ENCODE measurements around the gene FUOM. TPM values are rescaled to one million over a fixed set of nuclear protein-coding genes. Genes with fewer than 3 reads are reported as not detected.

FUOM gene
- total RNA-seq, 1 donor from 2014 or later: 38.5 TPM

DNA sequence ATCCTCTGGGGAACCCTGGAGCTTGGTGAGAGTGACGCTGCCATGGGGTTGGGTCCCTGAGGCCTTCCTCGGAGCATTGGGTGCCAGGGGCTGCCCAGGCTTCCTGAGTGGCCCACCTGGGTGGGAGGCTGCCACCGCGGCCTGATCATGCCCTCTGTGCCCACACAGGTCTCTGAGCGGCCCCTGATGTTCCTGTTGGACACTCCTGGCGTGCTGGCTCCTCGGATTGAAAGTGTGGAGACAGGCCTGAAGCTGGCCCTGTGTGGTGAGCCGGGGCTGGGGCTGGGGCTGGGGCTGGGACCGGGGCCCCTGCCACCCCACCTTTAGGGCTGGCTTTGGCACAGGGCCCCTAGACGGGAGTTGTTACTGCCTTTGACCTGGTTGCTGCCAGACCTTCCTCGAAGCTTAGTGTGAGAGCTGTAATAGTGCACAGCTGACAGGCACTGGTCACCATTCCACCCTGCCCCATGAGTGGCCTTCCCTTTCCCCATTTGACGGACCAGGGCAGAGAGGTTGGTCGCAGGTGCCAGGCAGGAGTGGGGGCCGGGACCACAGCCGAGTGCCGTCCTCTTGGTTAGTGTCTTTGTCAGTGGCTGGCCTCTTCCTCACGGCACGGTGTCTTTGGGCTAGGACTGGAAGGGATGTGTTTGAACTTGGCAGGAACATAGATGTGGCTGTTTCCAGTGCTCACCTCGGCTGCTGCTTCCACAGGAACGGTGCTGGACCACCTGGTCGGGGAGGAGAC is 44.3 kb upstream of the FUOM start:
- Histone ChIP-seq H3K4me1 (no peaks in the 10 kb centered on the region), H3K27me3 (no peaks in the 10 kb centered on the region), H3K27ac (no peak overlapping the region), H3K9me3 (no peaks in the 10 kb centered on the region), H3K4me3 (no peak overlapping the region), H3K36me3 (peaks cover 43 to 75% of the 10 kb centered on the region in 2 donors)
- intact Hi-C loops (cut with DNase I): no loop called here
- TF ChIP-seq, protein P1, sequence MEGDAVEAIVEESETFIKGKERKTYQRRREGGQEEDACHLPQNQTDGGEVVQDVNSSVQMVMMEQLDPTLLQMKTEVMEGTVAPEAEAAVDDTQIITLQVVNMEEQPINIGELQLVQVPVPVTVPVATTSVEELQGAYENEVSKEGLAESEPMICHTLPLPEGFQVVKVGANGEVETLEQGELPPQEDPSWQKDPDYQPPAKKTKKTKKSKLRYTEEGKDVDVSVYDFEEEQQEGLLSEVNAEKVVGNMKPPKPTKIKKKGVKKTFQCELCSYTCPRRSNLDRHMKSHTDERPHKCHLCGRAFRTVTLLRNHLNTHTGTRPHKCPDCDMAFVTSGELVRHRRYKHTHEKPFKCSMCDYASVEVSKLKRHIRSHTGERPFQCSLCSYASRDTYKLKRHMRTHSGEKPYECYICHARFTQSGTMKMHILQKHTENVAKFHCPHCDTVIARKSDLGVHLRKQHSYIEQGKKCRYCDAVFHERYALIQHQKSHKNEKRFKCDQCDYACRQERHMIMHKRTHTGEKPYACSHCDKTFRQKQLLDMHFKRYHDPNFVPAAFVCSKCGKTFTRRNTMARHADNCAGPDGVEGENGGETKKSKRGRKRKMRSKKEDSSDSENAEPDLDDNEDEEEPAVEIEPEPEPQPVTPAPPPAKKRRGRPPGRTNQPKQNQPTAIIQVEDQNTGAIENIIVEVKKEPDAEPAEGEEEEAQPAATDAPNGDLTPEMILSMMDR (IDR thresholded peaks at IDR 0.05): no peak
- no peak for DNase-seq (ENCODE audit: low spot score in 2 of 2)

DNA sequence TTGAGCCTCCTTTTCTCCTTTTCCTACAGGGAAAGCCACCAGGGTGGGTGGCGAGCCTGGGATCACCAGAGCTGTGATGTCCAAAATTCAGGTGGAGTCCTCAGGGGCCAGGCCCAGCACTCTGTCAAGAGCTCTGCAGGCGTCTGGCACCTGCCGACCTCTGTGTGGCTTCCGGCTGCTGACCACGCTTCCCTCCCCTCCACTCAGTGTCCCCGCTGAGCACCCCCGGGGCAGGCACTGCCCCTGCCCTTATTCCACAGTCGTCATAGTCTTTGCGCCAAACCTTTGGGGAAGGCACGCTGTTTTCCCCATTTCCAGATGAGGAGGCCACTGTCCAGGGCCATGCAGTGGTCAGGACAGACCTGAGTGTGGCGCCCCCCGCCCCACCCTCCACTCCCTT is 43.7 kb upstream of the FUOM start:
- Histone ChIP-seq H3K9me3 (no peaks in the 10 kb centered on the region), H3K27me3 (no peaks in the 10 kb centered on the region), H3K27ac (no peak overlapping the region), H3K4me1 (no peaks in the 10 kb centered on the region), H3K36me3 (peaks cover 43 to 75% of the 10 kb centered on the region in 2 donors), H3K4me3 (no peak overlapping the region)
- DNase-seq (ENCODE audit: low spot score in 2 of 2): peak in 1 of 2 donors; percentile 42
- intact Hi-C loops (cut with DNase I): no loop called here
- TF ChIP-seq, protein P1 (IDR thresholded peaks at IDR 0.05): no peak

DNA sequence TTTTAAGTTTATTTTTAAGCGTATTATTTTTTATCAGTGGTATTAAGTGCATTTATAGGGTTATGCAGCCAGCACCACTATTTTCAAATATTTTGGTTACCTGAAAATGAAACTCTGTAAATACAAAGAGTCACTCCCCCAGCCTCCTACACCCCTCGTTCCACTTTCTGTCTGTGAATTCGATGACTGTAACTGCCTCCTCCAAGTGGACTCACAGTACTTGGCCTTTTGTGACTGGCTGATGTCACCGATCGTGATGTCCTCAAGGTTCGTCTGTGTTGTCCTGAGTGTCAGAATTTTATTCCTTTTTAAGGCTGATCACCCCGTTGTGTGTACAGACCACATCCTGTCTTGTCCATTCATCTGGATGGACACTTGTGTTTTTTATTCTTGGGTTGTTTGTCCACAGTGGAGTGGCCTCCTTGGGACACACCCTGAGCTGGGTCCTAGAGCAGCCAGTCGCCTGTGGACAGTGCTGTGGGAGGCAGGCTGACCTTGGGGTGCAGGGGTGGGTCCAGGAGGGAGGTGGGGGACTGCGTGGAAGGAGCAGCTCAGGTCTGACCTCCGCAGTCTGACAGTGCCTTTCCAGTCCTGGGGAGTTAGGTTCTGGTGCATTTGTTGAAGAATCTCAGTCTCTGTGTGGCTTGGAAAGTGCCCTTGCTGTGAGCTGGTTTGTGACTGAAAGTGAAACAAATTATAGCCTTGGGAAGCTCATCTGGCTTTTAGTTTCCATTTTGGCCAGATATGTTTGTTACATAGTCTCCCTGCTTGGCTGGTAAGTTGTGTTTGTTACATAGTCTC is 43.0 kb upstream of the FUOM start:
- Histone ChIP-seq H3K36me3 (peaks cover 43 to 74% of the 10 kb centered on the region in 2 donors), H3K9me3 (no peaks in the 10 kb centered on the region), H3K27ac (no peak overlapping the region), H3K4me1 (no peaks in the 10 kb centered on the region), H3K27me3 (no peaks in the 10 kb centered on the region), H3K4me3 (no peak overlapping the region)
- no peak for DNase-seq (ENCODE audit: low spot score in 2 of 2)
- TF ChIP-seq, protein P1 (IDR thresholded peaks at IDR 0.05): no peak
- intact Hi-C loops (cut with DNase I): no loop called here

DNA sequence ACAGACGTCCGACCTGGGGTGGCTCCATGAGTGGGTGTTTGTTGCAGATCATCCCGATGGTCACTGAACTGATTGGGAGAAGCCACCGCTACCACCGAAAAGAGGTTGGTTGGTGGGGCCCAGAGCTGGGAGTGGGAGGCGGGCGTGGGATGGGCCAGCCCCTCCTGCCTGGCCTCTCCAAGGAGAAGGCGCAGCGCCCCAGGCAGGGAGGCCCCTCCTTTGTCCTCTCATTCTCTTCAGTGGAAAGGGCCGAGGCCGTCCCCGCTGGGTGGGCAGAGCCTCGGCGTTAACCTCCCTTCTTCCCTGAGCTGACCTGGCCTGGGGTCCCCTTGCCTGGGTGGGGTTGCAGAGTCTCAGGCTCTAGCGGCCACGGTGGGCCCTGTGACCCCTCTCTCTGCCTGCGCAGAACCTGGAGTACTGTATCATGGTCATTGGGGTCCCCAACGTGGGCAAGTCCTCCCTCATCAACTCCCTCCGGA is 41.3 kb upstream of the FUOM start:
- no peak for DNase-seq (ENCODE audit: low spot score in 2 of 2)
- Histone ChIP-seq H3K4me1 (peaks cover 0 to 10% of the 10 kb centered on the region in 2 donors), H3K27ac (no peak overlapping the region), H3K9me3 (no peaks in the 10 kb centered on the region), H3K27me3 (no peaks in the 10 kb centered on the region), H3K4me3 (no peak overlapping the region), H3K36me3 (peaks cover 43 to 72% of the 10 kb centered on the region in 2 donors)
- TF ChIP-seq, protein P1 (IDR thresholded peaks at IDR 0.05): no peak
- intact Hi-C loops (cut with DNase I): no loop called here

DNA sequence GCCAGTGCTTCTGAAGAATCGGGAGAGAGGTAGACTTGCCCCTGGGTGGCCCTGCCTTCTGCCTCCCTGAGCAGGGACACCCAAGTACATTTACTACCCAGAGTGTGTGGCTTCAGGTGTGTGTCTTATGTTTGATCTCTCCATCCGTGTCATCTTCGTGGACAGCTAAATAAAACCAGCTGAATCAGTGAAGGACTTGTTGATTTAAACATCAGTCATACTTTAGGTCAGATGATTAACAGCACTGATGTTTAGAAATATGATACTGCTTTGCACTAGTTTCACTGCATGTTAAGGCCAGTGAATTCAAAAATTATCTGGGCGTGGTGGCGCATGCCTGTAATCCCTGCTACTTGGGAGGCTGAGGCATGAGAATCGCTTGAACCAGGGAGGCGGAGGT is 40.1 kb upstream of the FUOM start:
- Histone ChIP-seq H3K9me3 (no peaks in the 10 kb centered on the region), H3K4me3 (no peak overlapping the region), H3K36me3 (peaks cover 39 to 63% of the 10 kb centered on the region in 2 donors), H3K27me3 (no peaks in the 10 kb centered on the region), H3K4me1 (peaks cover 0 to 14% of the 10 kb centered on the region in 2 donors), H3K27ac (no peak overlapping the region)
- DNase-seq (ENCODE audit: low spot score in 2 of 2): no peak
- TF ChIP-seq, protein P1 (IDR thresholded peaks at IDR 0.05): no peak
- intact Hi-C loops (cut with DNase I): no loop called here
